Activated B cell treated with CpG ODN at 0.5 μM for 24 hours (primary cell): ENCODE data around the gene TCERG1L. TPM values are rescaled to one million over a fixed set of nuclear protein-coding genes. Genes with fewer than 3 reads are reported as not detected.

Experiments
- ATAC-seq: fragments of 200-7000 bp; cut with Tn5 transposase; one replicate; pipeline ENCODE4 v1.10.0; 2021; ENCODE audit warnings: low read depth, mild to moderate bottlenecking, moderate library complexity
- CTCF ChIA-PET: fragments of 350-600 bp; sonication (Branson Sonifier 250); formaldehyde crosslinking; loops from one replicate; lab custom pipeline; 2021; ENCODE audit warnings: antibody characterized with exemption; lab: Charles Lee
- POLR2A ChIA-PET: fragments of 350-600 bp; sonication (Branson Sonifier 250); formaldehyde crosslinking; loops from one replicate; lab custom pipeline; 2021; ENCODE audit warnings: antibody characterized with exemption; lab: Charles Lee
- DNase-seq: peaks from one replicate; pipeline ENCODE4 v3.0.0; 2022
- H3K27ac Mint-ChIP-seq: one replicate; pipeline ENCODE4 v1.8.0; 2020; ENCODE audit warnings: mixed read lengths
- H3K27me3 Mint-ChIP-seq: one replicate; pipeline ENCODE4 v1.8.0; 2021; ENCODE audit warnings: mixed read lengths
- H3K36me3 Mint-ChIP-seq: one replicate; pipeline ENCODE4 v1.8.0; 2021; ENCODE audit warnings: low read depth, mixed read lengths
- H3K4me1 Mint-ChIP-seq: one replicate; pipeline ENCODE4 v1.8.0; 2021; ENCODE audit warnings: mixed read lengths
- H3K4me3 Mint-ChIP-seq: one replicate; pipeline ENCODE4 v1.8.0; 2020; ENCODE audit warnings: mild to moderate bottlenecking, mixed read lengths
- H3K9me3 Mint-ChIP-seq: one replicate; pipeline ENCODE4 v1.8.0; 2020; ENCODE audit warnings: mixed read lengths
- intact Hi-C: fragments of 100-400 bp; cut with micrococcal nuclease; formaldehyde crosslinking; loops from one replicate; pipeline ENCODE4 v1.15.1; 2024
- total RNA-seq: library from RNA; stranded (reverse); gene quantifications from 2 replicates; pipeline ENCODE4 v1.2.3, GENCODE V29; 2022
- TF ChIP-seq, protein P1 (sequence below): fragments of 200-600 bp; IDR thresholded peaks from one replicate; pipeline ENCODE4 v1.8.0; 2022; ENCODE audit warnings: antibody characterized with exemption, mild to moderate bottlenecking

The TCERG1L gene
- total RNA-seq, 1 donor from 2014 or later = not detected

DNA sequence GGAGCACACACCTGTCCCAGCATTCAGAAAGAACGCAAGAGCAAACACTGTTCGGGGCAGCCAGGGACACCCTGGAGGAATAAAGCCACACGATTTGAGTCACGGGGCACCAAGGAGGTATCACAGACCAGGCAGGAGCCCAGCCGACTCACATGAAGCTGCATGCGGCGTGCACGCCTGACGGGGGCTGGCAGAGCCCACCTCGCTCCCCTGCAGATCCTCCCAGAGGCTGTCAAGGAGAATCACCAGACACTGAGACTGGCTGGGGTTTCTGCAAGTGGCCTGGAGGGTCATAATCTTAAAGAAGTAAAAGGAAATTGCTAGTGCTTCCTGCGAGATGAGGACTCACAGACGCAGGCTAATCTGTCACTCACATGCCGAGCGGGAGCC is 61.6 kb downstream of the TCERG1L start:
- no peaks in the 10 kb centered on the region for H3K36me3 Mint-ChIP-seq
- no peak for DNase-seq
- H3K27ac Mint-ChIP-seq = no peak overlapping the region
- H3K4me1 Mint-ChIP-seq = no peaks in the 10 kb centered on the region
- no peak for ATAC-seq
- TF ChIP-seq, protein P1, sequence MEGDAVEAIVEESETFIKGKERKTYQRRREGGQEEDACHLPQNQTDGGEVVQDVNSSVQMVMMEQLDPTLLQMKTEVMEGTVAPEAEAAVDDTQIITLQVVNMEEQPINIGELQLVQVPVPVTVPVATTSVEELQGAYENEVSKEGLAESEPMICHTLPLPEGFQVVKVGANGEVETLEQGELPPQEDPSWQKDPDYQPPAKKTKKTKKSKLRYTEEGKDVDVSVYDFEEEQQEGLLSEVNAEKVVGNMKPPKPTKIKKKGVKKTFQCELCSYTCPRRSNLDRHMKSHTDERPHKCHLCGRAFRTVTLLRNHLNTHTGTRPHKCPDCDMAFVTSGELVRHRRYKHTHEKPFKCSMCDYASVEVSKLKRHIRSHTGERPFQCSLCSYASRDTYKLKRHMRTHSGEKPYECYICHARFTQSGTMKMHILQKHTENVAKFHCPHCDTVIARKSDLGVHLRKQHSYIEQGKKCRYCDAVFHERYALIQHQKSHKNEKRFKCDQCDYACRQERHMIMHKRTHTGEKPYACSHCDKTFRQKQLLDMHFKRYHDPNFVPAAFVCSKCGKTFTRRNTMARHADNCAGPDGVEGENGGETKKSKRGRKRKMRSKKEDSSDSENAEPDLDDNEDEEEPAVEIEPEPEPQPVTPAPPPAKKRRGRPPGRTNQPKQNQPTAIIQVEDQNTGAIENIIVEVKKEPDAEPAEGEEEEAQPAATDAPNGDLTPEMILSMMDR = no peak
- H3K4me3 Mint-ChIP-seq = no peak overlapping the region
- POLR2A ChIA-PET = no interaction called here
- CTCF ChIA-PET = no interaction called here
- H3K9me3 Mint-ChIP-seq = no peaks in the 10 kb centered on the region
- H3K27me3 Mint-ChIP-seq = no peaks in the 10 kb centered on the region
- intact Hi-C loops = no loop called here

DNA sequence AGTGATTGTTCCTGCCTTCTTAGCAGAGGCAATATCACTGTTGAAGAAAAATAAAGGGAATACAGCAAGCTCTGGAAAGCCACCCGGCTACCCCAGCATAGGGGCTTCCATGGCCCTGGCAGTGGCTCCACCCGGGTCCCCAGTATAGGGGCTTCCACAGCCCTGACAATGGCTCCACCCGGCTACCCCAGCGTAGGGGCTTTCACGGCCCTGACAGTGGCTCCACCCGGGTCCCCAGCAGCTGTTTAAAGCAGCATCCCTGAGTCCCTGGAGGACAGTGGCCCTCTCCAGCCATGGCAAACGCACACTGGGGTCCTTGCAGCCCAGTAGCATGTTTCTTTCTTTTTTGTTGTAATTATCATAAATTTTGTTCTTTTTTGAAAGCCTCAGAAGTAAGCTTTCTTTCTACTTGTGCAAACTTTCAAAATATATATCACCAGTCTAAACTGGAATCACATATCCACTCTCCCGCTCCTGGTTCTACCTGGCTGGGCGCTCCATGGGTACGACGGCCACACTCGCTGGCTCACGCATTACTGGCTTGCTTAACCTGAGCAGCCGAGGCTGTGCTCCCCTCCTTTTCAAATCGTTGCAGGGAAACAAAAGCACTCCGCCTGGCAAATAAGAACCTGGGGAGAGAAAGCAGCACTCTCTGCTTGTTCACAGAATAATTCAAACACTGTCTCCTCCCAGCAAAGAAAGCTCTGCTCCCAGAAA is 62.1 kb downstream of the TCERG1L start:
- DNase-seq (no peak), ATAC-seq (no peak)
- intact Hi-C loops = no loop called here

DNA sequence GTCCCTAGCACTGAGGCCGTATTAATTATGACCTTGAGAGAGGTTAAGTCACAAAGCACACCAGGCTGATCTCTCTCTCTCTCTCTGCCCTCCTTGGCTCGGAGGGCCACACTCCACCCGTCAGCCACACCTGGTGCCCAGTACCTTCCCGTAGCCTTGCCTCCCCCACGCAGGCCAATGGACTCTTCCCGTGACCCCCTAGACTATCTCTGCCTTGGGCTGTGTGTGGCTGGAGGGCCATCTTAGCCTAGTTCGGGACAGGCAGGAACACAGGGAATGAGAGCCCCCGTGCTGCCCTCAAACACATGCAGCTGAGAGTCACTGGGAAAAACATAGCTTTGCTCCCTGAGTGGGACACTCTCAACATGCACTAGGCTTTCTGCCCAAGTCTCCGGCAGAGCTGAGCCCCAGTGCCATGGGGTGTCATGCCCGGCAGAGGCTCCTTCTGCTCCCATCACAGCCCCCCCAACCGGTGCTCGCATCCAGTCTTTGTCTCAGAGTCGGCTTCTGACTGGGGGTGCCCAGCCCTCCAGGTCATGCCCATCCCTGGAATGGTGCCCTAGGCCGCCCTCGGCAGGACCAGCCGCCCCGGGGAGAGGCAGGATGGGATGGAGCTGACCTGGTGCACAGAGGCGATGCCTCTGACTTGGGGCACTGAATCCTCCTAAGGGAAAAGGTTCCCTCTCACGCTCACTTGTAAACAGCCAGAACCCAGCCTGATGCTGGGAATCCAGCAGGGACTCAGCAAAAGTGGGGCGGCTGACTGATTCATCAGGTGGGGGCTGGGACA is 63.0 kb downstream of the TCERG1L start:
- intact Hi-C loops = no loop called here
- no peak for ATAC-seq
- H3K27me3 Mint-ChIP-seq = no peaks in the 10 kb centered on the region

More for the DNA sequence above, 62.1 kb downstream of the TCERG1L start:
- H3K4me3 Mint-ChIP-seq = no peak overlapping the region
- ChIA-PET POLR2A (no interaction called here), CTCF (no interaction called here)
- no peaks in the 10 kb centered on the region for H3K4me1 Mint-ChIP-seq
- H3K9me3 Mint-ChIP-seq = no peaks in the 10 kb centered on the region
- H3K36me3 Mint-ChIP-seq = no peaks in the 10 kb centered on the region
- no peaks in the 10 kb centered on the region for H3K27me3 Mint-ChIP-seq
- H3K27ac Mint-ChIP-seq = no peak overlapping the region
- TF ChIP-seq, protein P1 = no peak

DNA sequence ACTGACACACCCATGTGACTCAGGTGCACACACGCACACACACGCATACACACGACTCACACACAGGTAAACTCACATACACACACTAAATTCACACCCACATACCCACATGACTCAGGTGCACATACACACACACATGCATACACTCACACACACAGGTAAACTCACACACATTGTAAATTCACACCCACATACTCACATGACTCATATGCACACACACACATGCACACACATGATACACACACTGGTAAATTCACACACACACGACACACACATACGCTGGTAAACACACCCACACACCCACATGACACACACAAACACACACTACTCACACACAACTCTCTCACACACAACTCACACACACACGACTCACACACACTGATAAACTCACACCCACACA is 63.6 kb downstream of the TCERG1L start:
- Mint-ChIP-seq H3K4me1 (no peaks in the 10 kb centered on the region), H3K36me3 (no peaks in the 10 kb centered on the region), H3K4me3 (no peak overlapping the region), H3K27ac (no peak overlapping the region), H3K27me3 (no peaks in the 10 kb centered on the region), H3K9me3 (no peaks in the 10 kb centered on the region)
- CTCF ChIA-PET = no interaction called here
- POLR2A ChIA-PET = no interaction called here
- DNase-seq (no peak), ATAC-seq (no peak)
- intact Hi-C loops = no loop called here
- TF ChIP-seq, protein P1 = no peak

More for the DNA sequence above, 63.0 kb downstream of the TCERG1L start:
- H3K27ac Mint-ChIP-seq = no peak overlapping the region
- CTCF ChIA-PET = no interaction called here
- no peak for DNase-seq
- no peak overlapping the region for H3K4me3 Mint-ChIP-seq
- H3K4me1 Mint-ChIP-seq = no peaks in the 10 kb centered on the region
- POLR2A ChIA-PET = no interaction called here
- H3K9me3 Mint-ChIP-seq = no peaks in the 10 kb centered on the region
- TF ChIP-seq, protein P1 = no peak
- H3K36me3 Mint-ChIP-seq = no peaks in the 10 kb centered on the region

DNA sequence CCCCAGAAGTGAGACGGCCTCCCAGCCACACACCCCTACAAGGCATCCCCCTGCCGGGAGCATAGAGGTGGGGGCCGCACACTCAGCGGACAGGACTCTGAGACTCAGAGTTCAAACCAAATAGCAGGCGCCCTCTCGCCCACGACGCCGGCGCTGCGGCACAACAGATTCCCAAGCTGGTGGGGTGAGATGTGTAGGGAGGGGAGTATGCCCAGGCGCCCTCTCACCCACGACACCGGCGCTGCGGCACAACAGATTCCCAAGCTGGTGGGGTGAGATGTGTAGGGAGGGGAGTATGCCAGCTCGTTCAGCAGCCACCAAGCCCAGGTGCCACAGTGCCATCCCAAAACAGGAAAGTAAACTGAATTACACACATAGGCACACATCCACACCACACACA is 64.7 kb downstream of the TCERG1L start:
- ChIA-PET CTCF (no interaction called here), POLR2A (no interaction called here)
- DNase-seq (no peak), ATAC-seq (no peak)
- H3K27me3 Mint-ChIP-seq = no peaks in the 10 kb centered on the region
- TF ChIP-seq, protein P1 = no peak
- intact Hi-C loops = no loop called here
- H3K4me1 Mint-ChIP-seq = no peaks in the 10 kb centered on the region
- H3K9me3 Mint-ChIP-seq = no peaks in the 10 kb centered on the region
- H3K4me3 Mint-ChIP-seq = no peak overlapping the region
- no peaks in the 10 kb centered on the region for H3K36me3 Mint-ChIP-seq
- no peak overlapping the region for H3K27ac Mint-ChIP-seq
